NOMO-1 treated with DMSO at 0.1 percent for 48 hours (cell line): Measurements from ENCODE around the gene TRIP13.
"Not testable (repeated sequence)": the region's sequence is repeated elsewhere in the genome, so short reads cannot be mapped to it uniquely, and the experiment has no call there.

ENCODE experiments used
- DNase-seq: peaks from one replicate; lab custom pipeline; 2025; ENCODE audit not compliant: unreplicated experiment; lab: John Stamatoyannopoulos, UW

The TRIP13 gene, protein sequence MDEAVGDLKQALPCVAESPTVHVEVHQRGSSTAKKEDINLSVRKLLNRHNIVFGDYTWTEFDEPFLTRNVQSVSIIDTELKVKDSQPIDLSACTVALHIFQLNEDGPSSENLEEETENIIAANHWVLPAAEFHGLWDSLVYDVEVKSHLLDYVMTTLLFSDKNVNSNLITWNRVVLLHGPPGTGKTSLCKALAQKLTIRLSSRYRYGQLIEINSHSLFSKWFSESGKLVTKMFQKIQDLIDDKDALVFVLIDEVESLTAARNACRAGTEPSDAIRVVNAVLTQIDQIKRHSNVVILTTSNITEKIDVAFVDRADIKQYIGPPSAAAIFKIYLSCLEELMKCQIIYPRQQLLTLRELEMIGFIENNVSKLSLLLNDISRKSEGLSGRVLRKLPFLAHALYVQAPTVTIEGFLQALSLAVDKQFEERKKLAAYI

DNA sequence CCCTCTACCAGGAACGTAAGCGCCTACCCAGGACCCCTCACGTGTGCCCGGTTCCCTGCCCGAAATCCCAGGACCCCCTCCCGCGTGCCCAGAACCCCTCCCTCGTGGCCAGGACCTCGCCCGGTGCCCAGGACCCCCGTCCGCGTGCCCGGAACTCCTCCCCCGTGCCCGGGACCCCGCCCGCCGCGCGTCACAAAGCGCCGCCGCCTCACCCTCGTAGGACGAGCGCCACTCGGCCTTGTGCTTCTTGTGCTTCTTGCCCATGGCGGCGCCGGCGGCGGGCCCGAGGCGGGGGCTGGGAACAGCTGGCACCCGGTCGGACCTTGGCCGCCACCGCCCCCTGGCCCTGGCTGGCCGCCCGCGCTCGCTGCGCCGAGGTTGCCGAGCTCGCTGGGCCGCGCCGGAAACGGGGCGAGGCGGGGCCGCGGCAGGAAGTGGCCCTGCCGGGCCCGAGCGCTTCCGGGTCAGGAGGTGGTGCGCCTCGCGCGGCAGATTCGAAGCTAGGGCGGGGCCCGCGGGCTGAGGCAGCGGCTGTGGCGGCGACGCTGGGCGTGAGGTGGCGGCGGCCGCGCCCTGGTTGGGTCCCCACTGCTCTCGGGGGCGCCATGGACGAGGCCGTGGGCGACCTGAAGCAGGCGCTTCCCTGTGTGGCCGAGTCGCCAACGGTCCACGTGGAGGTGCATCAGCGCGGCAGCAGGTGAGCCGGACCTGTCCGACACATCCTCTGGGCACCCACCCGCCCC, at the start of gene TRIP13, which contains the start of gene BRD9:
TSS of gene TRIP13 (plus strand) at position 491 of the 743 bp plus-strand sequence. CDS start at position 606, 115 bp downstream.
TSS of gene BRD9 (minus strand) at position 408 of the 743 bp plus-strand sequence. CDS start at position 264, 144 bp downstream.
- DNase-seq: peak; percentile 94

DNA sequence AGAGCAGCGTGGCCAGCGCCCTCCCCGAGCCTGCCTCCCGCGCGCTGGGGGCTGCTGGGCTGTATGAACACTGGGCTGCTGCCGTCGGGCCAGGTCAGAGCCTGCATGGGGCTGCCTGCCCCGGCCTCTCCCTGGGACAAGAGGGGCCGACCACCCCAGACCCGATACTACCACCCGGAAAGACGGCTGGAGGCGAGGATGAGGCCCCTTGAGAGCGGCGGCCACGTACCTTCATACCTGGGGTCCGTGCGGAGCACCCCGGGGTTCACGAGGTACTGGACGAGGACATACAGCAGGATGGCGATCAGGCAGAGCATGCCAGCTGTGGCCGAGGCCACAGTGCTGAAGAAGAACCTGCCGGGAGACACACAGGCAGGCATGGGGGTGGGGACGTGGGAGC, 49.3 kb upstream of the TRIP13 start:
- not testable (repeated sequence) for DNase-seq

DNA sequence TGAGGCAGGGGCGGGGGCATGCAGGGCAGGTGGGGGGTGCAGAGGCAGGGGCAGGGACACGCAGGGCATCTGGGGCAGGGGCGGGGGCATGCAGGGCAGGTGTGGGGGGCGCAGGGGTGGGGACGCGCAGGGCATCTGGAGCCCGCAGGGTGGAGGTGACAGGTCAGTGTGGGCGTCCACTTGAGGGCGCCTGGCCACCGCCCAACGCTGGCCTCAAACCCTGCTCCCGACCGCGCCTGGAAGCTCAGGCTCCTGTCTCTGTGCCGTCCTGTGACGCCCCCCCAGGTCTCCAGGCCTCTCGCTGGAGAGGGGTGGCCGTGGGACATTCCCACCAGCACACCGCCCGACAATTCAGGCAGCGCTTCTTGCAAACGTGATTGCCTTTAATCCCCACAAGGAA, 48.8 kb upstream of the TRIP13 start:
- not testable (repeated sequence) for DNase-seq

DNA sequence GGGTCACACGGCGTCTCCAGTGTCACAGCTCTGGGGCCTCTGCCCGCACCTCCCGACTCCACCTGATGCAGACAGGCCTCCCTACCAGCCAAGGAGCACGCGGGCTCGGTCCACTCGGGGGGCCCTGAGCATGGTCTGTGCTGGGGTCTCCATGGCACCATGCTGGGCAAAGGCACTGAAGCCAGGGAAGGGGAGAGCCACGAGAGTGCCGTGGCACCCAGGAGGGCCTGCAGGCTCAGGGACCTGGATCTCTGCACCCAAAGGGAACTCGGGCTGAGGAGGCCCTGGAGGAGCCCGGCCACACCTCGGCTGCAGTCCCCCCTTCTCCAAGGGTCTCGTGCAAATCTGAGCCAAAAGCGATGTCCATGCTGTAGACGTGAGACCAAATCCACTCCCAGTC, 48.3 kb upstream of the TRIP13 start:
- not testable (repeated sequence) for DNase-seq

DNA sequence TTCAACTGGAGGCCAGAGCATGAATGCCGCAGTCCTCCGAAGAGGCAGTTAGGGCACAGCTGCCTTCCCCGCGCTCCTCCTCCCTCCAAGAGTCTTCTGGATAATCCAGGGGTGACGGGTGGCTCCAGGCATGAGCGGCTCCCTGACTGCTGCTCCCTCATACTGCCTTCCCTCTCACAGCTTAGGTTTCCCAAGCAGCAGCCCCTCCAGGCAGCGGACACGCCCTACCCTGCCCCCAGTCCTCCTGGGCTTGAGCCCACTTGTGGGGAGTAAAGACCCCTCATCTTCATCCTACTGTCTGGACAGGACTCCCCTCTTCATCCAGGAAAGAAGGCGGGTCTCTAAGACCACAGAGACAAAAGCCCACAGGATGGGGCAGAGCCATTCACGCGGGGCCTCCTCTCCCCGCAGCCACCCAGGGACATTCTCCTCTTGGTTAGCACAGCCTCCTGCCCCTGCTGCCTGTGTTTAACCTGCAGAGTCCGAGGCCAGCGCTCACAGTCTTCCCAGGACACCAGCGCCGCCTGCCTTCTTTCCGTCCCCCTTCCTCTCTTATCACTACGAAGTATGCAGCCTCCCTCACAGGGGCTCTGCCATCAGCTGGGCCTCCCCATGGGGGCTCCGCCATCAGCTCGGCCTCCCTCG, 47.5 kb upstream of the TRIP13 start:
- not testable (repeated sequence) for DNase-seq

DNA sequence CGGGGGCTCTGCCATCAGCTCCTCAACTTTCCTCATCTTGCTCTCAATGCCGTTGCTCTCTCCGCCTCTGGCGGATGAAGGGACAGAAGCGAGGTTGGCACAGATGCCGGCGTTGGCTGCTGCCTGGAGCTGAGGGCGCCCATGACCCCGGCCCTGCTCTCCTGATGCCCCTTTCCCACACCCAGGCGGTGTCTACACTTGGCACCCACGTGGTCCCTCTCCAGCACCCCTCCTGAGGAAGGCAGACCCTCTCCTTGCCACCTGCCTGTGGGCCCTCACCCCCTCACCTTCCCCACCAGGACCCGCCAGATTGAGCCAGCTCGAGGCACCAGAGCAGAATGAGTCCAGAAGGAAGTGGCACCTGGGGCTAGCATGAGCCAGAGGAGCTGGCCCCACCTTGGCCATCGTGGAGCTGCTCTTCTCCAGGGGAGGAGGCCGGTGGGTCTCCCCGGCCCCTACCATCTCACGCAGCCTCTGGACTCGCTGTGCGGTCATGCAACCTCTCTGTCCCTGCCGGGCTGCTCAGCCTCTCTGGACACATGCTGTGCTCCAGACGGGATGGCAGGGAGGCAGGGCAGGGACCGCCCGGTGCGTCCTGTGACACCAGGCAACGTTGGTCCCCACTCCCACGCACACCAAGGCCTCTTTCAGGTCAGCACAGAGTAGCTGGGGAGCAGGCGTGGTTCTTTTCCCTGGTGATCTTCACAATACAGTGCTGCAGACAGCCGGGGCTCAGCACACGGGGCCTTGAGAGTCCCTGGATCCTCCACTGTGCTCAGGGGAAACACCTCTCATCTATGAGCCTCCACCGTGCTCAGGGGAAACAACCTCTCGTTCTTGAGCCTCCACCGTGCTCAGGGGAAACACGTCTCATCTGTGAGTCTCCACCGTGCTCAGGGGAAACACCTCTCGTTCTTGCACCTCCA, 46.7 kb upstream of the TRIP13 start:
- not testable (repeated sequence) for DNase-seq

DNA sequence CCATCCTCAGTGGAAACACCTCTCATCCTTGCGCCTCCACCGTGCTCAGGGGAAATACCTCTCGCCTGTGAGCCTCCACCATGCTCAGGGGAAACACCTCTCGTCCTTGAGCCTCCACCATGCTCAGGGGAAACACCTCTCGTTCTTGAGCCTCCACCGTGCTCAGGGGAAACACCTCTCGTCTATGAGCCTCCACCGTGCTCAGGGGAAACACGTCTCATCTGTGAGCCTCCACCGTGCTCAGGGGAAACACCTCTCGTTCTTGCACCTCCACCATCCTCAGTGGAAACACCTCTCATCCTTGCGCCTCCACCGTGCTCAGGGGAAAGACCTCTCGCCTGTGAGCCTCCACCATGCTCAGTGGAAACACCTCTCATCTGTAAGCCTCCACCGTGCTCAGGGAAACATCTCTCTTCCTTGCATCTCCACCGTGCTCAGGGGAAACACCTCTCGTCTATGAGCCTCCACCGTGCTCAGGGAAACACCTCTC, 46.0 kb upstream of the TRIP13 start:
- DNase-seq: not testable (repeated sequence)

DNA sequence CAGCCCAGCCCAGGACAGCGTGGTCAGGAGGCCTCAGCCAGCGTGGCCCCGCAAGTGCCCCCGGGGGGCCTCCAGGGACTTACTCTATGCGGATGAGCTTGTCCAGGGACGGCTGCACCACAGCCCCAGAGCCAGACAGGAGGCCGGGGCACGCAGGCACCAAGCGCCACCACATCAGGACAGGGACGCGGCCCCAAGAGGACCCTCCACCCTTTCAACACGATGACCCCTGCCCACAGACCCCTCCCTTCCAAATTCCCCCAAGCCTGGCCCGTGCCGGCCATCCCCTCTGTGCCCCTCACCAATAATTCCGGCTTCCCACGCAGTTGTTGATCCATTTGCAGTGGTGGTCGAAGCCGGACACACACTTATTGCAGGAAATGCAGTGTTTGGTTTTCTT, 45.5 kb upstream of the TRIP13 start:
- DNase-seq: not testable (repeated sequence)

DNA sequence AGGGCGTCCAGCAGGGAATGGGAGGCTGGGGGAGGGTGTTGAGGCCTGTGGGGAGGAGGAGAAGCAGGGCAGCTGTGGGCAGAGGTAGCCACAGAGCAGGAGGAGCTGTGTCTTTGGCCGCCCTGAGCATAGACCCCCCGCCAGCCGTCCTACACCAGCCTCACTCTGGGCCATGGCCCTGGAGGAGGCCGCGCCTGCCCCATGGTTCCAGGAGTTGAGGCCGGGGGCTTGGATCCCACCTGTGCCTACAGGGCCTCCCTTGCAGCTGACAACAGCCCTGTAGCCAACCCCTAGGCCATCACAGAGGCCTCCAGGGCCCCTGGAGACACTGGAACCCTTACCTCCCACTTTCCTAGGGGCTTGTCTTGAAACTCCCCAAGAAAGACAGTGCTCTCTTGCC, 44.9 kb upstream of the TRIP13 start:
- DNase-seq: not testable (repeated sequence)

DNA sequence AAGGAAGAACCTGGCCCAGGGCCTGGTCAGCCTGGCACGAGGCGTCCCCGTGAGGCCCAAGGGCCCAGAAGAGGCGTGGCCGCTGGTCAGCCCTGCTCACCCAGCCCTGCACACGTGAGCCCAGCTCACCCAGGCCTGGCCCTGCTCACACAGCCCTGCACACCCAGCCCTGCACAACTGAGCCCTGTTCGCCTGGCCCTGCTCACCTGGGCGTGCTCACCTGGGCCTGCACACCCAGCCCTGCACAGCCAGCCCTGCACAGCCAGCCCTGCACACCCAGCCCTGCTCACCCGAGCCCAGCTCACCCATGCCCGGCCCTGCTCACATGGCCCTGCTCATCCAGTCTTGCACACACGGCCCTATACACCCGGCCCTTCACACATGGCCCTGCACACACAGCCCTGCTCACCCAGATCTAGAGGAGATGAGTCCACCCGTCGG, 44.0 kb upstream of the TRIP13 start:
- no peak for DNase-seq

DNA sequence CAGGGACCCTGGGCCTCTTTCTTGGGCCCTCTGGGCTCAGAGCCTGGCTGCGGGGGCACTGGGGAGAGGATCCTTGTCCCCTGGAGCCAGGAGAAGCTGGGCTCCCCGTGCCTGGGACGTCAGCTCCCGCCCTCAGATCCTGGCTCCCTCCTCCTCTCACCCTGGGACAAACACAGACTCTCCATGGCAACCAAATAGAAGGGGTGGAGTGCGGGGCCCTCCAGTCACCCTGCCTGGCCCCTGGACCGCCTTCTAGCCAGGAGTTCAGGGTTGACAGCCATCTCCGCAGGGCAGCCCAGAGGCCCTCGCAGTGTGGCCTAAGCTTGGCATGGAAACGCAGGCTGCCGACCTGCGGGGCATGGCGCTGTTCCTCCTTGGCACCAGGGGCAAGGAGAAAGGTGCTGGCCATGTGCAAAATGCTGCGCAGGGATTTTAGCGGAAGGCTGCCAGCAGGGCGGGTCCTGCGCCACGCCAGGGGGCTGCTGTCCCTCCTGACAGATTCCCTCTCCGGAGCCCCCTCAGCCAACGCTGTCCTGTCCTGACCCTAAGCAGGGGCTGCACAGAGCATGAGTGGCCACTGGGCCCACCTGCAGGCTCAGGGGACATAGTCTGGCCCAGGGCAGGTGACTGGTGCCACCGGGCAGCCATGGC, 42.9 kb upstream of the TRIP13 start:
- DNase-seq: no peak

DNA sequence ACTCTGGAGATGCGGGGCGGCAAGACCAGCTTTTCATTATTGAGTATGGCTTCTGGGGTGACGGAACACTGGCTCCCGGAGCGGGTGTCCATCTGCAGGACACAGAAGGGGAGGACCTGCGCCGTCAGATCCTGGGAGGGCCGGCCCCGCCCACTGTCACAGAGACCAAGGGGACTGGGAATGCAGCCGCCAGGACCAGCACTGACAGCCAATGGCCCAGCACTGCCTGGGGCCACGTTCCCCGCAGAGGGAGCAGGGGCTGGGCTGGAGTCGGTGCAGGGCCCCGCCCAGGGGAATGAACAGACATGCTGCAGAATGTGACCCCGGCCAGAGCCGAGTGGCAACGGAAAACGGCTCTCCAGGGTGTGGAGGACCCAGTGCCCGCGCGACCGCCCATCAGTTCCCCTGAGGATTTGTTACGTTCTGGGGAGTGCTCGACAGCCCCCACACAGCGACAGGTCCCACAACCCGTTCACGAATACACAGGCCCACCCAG, 42.1 kb upstream of the TRIP13 start, which contains the start of gene ZDHHC11:
TSS of gene ZDHHC11 (minus strand) at position 476 of the 496 bp plus-strand sequence. CDS start at position 92, 384 bp downstream.
- DNase-seq: no peak

DNA sequence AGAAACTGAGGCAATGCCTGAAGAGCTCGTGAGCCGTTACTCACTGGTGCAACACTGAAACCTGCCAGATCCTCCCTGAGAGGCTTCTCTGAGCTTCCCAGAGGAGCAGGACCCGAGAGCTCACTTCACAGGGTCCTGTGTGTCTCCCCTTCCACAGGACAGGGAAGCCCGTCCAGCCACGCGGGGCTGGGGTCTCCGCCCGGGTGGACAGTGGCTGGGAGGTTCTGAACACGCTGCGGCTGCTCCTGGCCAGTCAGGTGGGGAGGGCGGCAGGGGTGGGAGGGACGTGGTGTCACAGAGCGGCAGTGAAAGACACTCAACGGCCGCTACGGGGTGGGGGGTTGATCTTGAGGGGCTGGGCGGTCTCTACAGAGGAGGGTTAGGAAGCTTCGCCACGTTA, 41.6 kb upstream of the TRIP13 start:
- no peak for DNase-seq

DNA sequence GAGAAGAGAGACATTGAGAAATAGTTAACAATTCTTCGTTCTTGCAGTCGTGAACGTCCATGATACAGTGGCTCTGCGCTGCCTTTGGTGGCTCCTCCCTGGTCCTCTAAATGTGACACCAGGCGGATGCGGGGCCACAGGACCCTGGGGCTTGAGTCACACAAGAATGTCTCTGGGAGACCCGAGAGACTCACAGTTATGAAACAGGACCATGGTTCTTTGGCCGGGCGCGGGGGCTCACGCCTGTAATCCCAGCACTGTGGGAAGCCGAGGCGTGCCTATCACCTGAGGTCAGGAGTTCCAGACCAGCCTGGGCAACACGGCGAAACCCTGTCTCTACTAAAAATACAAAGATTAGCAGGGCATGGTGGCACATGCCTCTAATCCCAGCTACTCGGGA, 41.1 kb upstream of the TRIP13 start:
- no peak for DNase-seq

DNA sequence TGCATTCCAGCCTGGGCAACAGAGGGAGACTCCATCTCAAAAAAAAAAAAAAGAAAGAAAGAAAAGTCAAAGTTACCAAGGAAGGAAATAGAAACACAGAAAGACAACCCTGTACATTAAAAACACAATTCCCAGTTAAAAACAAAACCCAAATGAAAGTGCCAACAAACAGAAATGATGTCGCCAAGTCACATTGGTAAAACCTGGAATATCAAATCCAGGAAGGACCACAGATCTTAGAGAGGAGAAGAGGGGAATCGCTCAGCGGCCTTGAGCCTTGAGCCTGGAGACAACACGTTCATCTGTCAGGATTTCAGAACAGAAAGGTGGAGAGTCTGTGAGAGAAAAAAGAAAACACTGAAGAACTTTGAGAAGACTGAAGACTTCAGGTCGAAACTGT, 40.7 kb upstream of the TRIP13 start:
- DNase-seq: no peak

DNA sequence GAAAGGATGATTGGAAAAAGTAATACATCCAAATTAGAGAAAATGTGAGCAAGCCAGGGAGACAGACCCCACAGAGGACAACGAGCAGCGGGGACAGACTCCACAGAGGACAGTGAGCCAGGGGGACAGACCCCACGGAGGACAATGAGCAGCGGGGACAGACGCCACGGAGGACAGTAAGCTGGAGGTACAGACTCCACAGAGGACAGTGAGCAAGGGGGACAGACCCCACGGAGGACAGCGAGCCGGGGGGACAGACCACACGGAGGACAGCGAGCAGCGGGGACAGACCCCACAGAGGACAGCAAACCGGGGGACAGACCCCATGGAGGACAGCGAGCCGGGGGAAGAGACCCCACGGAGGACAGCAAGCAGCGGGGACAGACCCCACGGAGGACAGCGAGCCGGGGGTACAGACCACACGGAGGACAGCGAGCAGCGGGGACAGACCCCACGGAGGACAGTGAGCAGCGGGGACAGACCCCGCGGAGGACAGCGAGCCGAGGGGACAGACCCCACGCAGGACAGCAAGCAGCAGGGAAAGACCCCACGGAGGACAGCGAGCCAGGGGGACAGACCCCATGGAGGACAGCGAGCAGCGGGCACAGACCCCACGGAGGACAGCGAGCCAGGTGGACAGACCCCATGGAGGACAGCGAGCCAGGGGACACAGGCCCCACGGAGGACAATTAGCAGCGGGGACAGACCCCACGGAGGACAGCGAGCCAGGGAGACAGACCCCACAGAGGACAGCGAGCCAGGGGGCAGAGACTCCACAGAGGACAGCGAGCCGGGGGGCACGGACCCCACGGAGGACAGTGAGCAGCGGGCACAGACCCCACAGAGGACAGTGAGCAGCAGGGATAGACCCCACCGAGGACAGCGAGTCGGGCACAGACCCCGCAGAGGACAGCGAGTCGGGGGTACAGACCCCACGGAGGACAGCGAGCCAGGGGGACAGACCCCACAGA, 40.0 kb upstream of the TRIP13 start:
- DNase-seq: no peak

DNA sequence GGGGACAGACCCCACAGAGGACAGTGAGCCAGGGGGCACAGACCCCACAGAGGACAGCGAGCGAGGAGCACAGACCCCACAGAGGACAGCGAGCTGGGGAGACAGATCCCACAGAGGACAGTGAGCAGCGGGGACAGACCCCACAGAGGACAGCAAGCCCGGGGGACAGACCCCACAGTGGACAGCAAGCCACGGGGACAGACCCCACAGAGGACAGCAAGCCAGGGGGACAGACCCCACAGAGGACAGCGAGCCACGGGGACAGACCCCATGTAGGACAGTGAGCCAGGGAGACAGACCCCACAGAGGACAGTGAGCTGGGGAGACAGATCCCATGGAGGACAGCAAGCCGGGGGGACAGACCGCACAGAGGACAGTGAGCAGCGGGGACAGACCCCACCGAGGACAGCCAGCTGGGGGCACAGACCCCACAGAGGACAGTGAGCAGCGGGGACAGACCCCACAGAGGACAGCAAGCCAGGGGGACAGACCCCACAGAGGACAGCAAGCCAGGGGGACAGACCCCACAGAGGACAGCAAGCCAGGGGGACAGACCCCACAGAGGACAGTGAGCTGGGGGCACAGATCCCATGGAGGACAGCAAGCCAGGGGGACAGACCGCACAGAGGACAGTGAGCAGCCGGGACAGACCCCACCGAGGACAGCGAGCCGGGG, 39.1 kb upstream of the TRIP13 start:
- not testable (repeated sequence) for DNase-seq

DNA sequence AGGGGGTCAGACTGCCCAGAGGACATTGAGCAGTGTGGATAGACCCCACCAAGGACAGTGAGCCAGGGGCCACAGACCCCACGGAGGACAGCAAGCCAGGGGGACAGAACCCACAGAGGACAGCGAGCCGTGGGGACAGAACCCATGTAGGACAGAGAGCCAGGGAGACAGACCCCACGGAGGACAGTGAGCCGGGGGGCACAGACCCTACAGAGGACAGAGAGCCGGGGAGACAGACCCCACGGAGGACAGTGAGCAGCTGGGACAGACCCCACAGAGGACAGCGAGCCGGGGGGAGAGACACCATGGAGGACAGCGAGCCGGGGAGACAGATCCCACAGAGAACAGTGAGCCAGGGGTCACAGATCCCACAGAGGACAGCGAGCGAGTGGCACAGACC, 38.5 kb upstream of the TRIP13 start:
- no peak for DNase-seq
